ENCODE measurements around the gene SLC6A4. TPM values are rescaled to one million over a fixed set of nuclear protein-coding genes. Genes with fewer than 3 reads are reported as not detected.

SLC6A4 gene
- total and polyA plus RNA-seq, 10 of the 15 experiments (the other 5 are each of a cell fraction or from before 2014, with no cell fraction given), result 5.3 to 20.6 (median 10.1) TPM

GRCh38 chr17:30248786-30249185 lies 13.3 kb upstream of the SLC6A4 start:
- FAIRE-seq, result no peak
- no peaks in the 10 kb centered on the region for H3K79me2 ChIP-seq (ENCODE audit: control insufficient read depth, insufficient read depth, low read length)
- no peaks in the 10 kb centered on the region for H3K27me3 ChIP-seq (replicated peaks in 1 of 2; ENCODE audit: control insufficient read depth in 2 of 2, insufficient read depth in 2 of 2, low read length in 1 of 2)
- in situ Hi-C loops (cut with MboI) (no loop called here), intact Hi-C loops (cut with micrococcal nuclease; ENCODE audit: unreplicated experiment) (no loop called here)
- no peaks in the 10 kb centered on the region for H3K9me3 ChIP-seq (replicated peaks; ENCODE audit: control insufficient read depth, insufficient read depth, low read length)
- 93% methylated on average over 2 of the region's 2 CpGs for WGBS (ENCODE audit: insufficient coverage, insufficient replicate concordance, low lambda C conversion rate, missing lambda C conversion rate)
- no peak overlapping the region for H3K9ac ChIP-seq (ENCODE audit: control insufficient read depth, insufficient read depth, low read length)
- RAD21 ChIA-PET (ENCODE audit: unreplicated experiment), result no interaction called here
- SMC1A ChIA-PET (ENCODE audit: uncharacterized antibody, unreplicated experiment), result interaction anchor here (0.7 to 1.6 kb wide), 4 partner anchors 74 to 144 kb away, joined by 3 to 4 read pairs (median 4); no protein-coding TSS in a partner anchor
- no peaks in the 10 kb centered on the region for H4K20me1 ChIP-seq (ENCODE audit: control insufficient read depth, insufficient read depth)
- DNase-seq (ENCODE audit: low read depth, low spot score), result no peak
- CTCF ChIA-PET, result interaction anchor here (1.2 to 1.6 kb wide), 3 partner anchors 88 to 144 kb away, joined by 3 to 5 read pairs (median 4); no protein-coding TSS in a partner anchor
- peaks cover 6 to 17% of the 10 kb centered on the region in 2 experiments; a peak in 3 of 4 replicates for H3K36me3 ChIP-seq (ENCODE audit: control insufficient read depth in 2 of 2, insufficient read depth in 2 of 2, low read length in 1 of 2)
- H3K4me1 ChIP-seq (ENCODE audit: control insufficient read depth, insufficient read depth, low read length), result no peaks in the 10 kb centered on the region
- H2AFZ ChIP-seq (ENCODE audit: control insufficient read depth, low read depth, low read length), result no peak overlapping the region
- no peak for TF ChIP-seq NFYB (IDR thresholded peaks at IDR 0.05; ENCODE audit: insufficient read depth, low read depth, low read length)
- no peak for TF ChIP-seq FOXM1 (IDR thresholded peaks at IDR 0.05; ENCODE audit: low read depth, low read length)
- BruUV-seq (replicated peaks), result no TSS peak
- no peak overlapping the region for H3K4me3 ChIP-seq
- no peak overlapping the region for H3K4me2 ChIP-seq (ENCODE audit: control insufficient read depth, insufficient read depth)
- POLR2A ChIA-PET, result no interaction called here
- ATAC-seq, result no peak
- no peak overlapping the region for H3K27ac ChIP-seq (ENCODE audit: control insufficient read depth, insufficient read depth)

GRCh38 chr17:30246460-30246859 lies 11.0 kb upstream of the SLC6A4 start:
- Histone ChIP-seq H3K4me3 (no peak overlapping the region), H3K36me3 (ENCODE audit: control insufficient read depth in 2 of 2, insufficient read depth in 2 of 2, low read length in 1 of 2) (peaks cover 6 to 17% of the 10 kb centered on the region in 2 experiments; a peak in 3 of 4 replicates), H3K9ac (ENCODE audit: control insufficient read depth, insufficient read depth, low read length) (no peak overlapping the region), H3K27me3 (replicated peaks in 1 of 2; ENCODE audit: control insufficient read depth in 2 of 2, insufficient read depth in 2 of 2, low read length in 1 of 2) (no peaks in the 10 kb centered on the region), H2AFZ (ENCODE audit: control insufficient read depth, low read depth, low read length) (no peak overlapping the region), H4K20me1 (ENCODE audit: control insufficient read depth, insufficient read depth) (no peaks in the 10 kb centered on the region), H3K4me1 (ENCODE audit: control insufficient read depth, insufficient read depth, low read length) (no peaks in the 10 kb centered on the region), H3K79me2 (ENCODE audit: control insufficient read depth, insufficient read depth, low read length) (no peaks in the 10 kb centered on the region), H3K9me3 (replicated peaks; ENCODE audit: control insufficient read depth, insufficient read depth, low read length) (no peaks in the 10 kb centered on the region), H3K27ac (ENCODE audit: control insufficient read depth, insufficient read depth) (no peak overlapping the region), H3K4me2 (ENCODE audit: control insufficient read depth, insufficient read depth) (no peak overlapping the region)
- CTCF ChIA-PET, result interaction anchor here (0.6 to 4.7 kb wide), 5 partner anchors 34 to 463 kb away, joined by 3 to 26 read pairs (median 6); no protein-coding TSS in a partner anchor
- intact Hi-C loops (cut with micrococcal nuclease; ENCODE audit: unreplicated experiment) (no loop called here), in situ Hi-C loops (cut with MboI) (no loop called here)
- BruUV-seq (replicated peaks), result no TSS peak
- no peak for DNase-seq (ENCODE audit: low read depth, low spot score)
- no peak for TF ChIP-seq ZNF207 (IDR thresholded peaks at IDR 0.05; ENCODE audit: borderline replicate concordance)
- TF ChIP-seq, protein P1, sequence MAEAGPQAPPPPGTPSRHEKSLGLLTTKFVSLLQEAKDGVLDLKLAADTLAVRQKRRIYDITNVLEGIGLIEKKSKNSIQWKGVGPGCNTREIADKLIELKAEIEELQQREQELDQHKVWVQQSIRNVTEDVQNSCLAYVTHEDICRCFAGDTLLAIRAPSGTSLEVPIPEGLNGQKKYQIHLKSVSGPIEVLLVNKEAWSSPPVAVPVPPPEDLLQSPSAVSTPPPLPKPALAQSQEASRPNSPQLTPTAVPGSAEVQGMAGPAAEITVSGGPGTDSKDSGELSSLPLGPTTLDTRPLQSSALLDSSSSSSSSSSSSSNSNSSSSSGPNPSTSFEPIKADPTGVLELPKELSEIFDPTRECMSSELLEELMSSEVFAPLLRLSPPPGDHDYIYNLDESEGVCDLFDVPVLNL (IDR thresholded peaks at IDR 0.05; ENCODE audit: low read depth, low read length), result no peak
- POLR2A ChIA-PET, result no interaction called here
- SMC1A ChIA-PET (ENCODE audit: uncharacterized antibody, unreplicated experiment), result interaction anchor here (0.7 to 2.0 kb wide), 4 partner anchors 11 to 134 kb away, joined by 3 to 5 read pairs (median 3); partner anchors contain the start of gene SLC6A4
- 38% methylated on average over 7 of the region's 7 CpGs for WGBS (ENCODE audit: insufficient coverage, insufficient replicate concordance, low lambda C conversion rate, missing lambda C conversion rate)
- ATAC-seq, result no peak
- RAD21 ChIA-PET (ENCODE audit: unreplicated experiment), result interaction anchor here (1.0 to 1.7 kb wide), 4 partner anchors 10 to 142 kb away, joined by 3 to 7 read pairs (median 4); no protein-coding TSS in a partner anchor
- FAIRE-seq, result no peak
